ENCODE measurements around the gene FOXN3.

GRCh38 chr14:89406361-89406760 is 10.7 kb downstream of the FOXN3 start:
- TF ChIP-seq CTCF (IDR thresholded peaks at IDR 0.05) (no peak), POLR2A (IDR thresholded peaks at IDR 0.05) (no peak)
